GM21360 (cell line): Measurements from ENCODE around the gene RPL11.
"Not testable (repeated sequence)": the region's sequence is repeated elsewhere in the genome, so short reads cannot be mapped to it uniquely, and the experiment has no call there.

Source experiments
- ATAC-seq: cut with Tn5 transposase; IDR thresholded peaks from one replicate; pipeline ENCODE4 v1.9.1; 2021; ENCODE audit warnings: mild to moderate bottlenecking, moderate library complexity; ENCODE audit not compliant: unreplicated experiment

RPL11 gene

GRCh38 chr1:23691499-23692307 lies at the start of gene RPL11:
RPL11 (plus strand) TSS chr1:23691806; CDS start chr1:23691824, 18 bp downstream.
- peak; percentile 85 for ATAC-seq

- ATAC-seq, result no peak
These were observed 47.7 kb upstream of the RPL11 start for GRCh38 chr1:23643736-23644554.

- no peak for ATAC-seq
These were observed 47.1 kb upstream of the RPL11 start for GRCh38 chr1:23644555-23644866.

- no peak for ATAC-seq
These were observed 46.3 kb upstream of the RPL11 start for GRCh38 chr1:23645338-23645737.

- no peak for ATAC-seq
These were observed 45.5 kb upstream of the RPL11 start for GRCh38 chr1:23646091-23646490.

- no peak for ATAC-seq
These were observed 45.1 kb upstream of the RPL11 start for GRCh38 chr1:23646541-23646940.

- no peak for ATAC-seq
These were observed 43.0 kb upstream of the RPL11 start for GRCh38 chr1:23648576-23648975.

- not testable (repeated sequence) for ATAC-seq
These were observed 42.4 kb upstream of the RPL11 start for GRCh38 chr1:23649157-23649556.

- ATAC-seq, result no peak
These were observed 41.1 kb upstream of the RPL11 start for GRCh38 chr1:23650344-23650990.

- ATAC-seq, result no peak
These were observed 40.4 kb upstream of the RPL11 start for GRCh38 chr1:23651069-23651808.

- ATAC-seq, result no peak
These were observed 33.8 kb upstream of the RPL11 start for GRCh38 chr1:23657659-23658275.

- ATAC-seq, result no peak
These were observed 30.9 kb upstream of the RPL11 start for GRCh38 chr1:23660671-23661070.

GRCh38 chr1:23661887-23662286 lies 29.7 kb upstream of the RPL11 start:
- no peak for ATAC-seq

GRCh38 chr1:23664837-23665795 lies 26.5 kb upstream of the RPL11 start:
- ATAC-seq, result no peak

GRCh38 chr1:23667411-23667810 lies 24.2 kb upstream of the RPL11 start:
- ATAC-seq, result no peak

GRCh38 chr1:23670709-23671108 lies 20.9 kb upstream of the RPL11 start:
- no peak for ATAC-seq

- no peak for ATAC-seq
These were observed 18.4 kb upstream of the RPL11 start for GRCh38 chr1:23673086-23673813.

- ATAC-seq, result no peak
These were observed 11.8 kb upstream of the RPL11 start for GRCh38 chr1:23679815-23680214.

GRCh38 chr1:23682946-23683345 lies 8.7 kb upstream of the RPL11 start:
- no peak for ATAC-seq
